GM12891 (cell line): Measurements from ENCODE around the gene PTPRD.

Experiments used
- DNase-seq: peaks from one replicate; pipeline ENCODE4 v3.0.0; 2011; ENCODE audit warnings: low spot score; ENCODE audit not compliant: insufficient read length
- FAIRE-seq: peaks from 2 replicates; lab custom pipeline; 2011; peaks lifted over from hg19 to GRCh38; lab: Jason Lieb, UNC
- PAX5 ChIP-seq: IDR thresholded peaks from 2 replicates; pipeline ENCODE4 v1.6.1; 2011; ENCODE audit warnings: low read length, moderate library complexity, mild to moderate bottlenecking; ENCODE audit not compliant: insufficient read depth, severe bottlenecking
- POLR2A ChIP-seq: IDR thresholded peaks from 2 replicates; pipeline ENCODE4 v1.6.1; 2011; ENCODE audit warnings: low read depth, low read length, control low read depth
- POLR2AphosphoS5 ChIP-seq: IDR thresholded peaks from 2 replicates; pipeline ENCODE4 v1.6.1; 2011; ENCODE audit warnings: low read depth, low read length, control low read depth
- POU2F2 ChIP-seq: IDR thresholded peaks from 2 replicates; pipeline ENCODE4 v1.6.1; 2011; ENCODE audit warnings: low read depth, mild to moderate bottlenecking, control low read depth, low read length, moderate library complexity
- SPI1 ChIP-seq: IDR thresholded peaks from 2 replicates; pipeline ENCODE4 v1.6.1; 2011; ENCODE audit warnings: low read depth, low read length, control low read depth
- TAF1 ChIP-seq: IDR thresholded peaks from 2 replicates; pipeline ENCODE4 v1.6.1; 2011; ENCODE audit warnings: low read depth, low read length, control low read depth

Gene PTPRD

DNA sequence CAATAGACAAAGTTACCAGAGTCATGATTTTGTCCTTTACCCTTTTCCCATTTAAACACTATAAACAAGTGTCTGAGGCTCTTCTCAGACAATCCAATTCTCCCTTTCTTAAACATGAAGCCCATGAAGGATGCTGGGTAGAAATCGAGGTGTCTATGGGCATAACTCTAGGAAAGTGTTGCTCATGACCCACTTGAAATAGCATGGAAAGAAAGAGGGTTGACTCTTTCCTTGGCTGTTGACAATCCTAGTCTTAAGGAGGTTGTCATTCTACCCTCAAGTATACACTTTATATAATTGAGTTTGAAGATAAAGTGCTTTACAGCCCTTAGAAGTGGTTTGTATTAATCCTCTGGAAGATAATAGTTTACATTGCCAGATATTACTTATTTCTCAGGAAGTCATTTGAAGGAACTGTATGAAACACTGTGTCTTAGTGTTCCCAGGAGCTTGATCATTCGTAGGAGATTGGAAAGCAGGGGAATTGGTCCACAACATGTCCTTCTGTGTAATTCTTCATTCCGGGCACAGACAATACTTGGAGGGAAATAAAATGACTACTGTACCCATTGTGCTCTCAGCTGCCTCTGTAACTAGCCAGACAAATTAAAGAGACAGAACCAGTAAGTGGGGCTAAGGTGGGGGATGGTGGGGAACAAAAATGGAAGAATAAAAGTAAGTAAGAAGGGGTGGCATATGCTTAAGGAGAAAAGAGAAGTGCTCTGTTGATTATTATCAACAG is 1734.9 kb downstream of the PTPRD start:
- DNase-seq: no peak
- no peak for FAIRE-seq

DNA sequence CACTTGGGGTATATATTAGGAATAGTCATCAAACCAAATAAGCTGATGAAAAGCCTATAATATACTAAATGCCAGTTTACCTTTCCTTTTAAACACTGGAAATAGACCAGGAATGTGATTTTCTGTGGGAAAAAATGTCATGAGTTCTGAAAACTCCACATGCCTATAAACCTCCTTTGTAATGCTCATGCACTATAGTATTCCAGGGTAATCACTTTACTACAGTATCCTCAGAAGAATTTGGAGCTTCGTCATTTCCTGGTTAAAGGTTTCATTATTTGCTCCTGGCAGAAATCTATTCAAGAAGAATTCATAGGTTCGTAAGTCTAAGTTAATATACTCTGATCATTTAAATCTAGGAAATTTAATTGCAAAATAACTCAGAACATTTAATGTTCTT is 1736.5 kb downstream of the PTPRD start:
- TF ChIP-seq POLR2AphosphoS5 (no peak), PAX5 (no peak), TAF1 (no peak), SPI1 (no peak), POU2F2 (no peak), POLR2A (no peak)
- no peak for DNase-seq
- no peak for FAIRE-seq

More for the DNA sequence above, 1734.9 kb downstream of the PTPRD start:
- TF ChIP-seq POLR2AphosphoS5 (no peak), POU2F2 (no peak)

DNA sequence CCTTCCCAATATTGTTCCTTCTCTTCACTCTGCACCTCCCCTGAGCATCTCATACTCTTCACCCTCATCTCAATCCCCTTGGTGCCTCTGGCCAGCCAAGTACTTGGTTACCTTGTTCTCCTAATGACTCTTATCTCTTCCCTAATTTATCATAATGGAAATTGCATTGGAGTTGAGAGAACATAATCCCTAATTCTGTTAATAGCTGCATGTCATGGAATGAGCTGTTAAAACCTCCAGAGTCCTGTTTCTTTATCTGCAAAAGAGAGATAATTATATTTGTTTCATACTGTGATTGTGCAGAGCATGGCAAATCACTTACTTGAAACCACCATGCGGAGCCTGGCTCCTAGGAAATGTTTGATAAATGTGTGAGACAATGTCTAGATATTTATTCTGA is 1738.3 kb downstream of the PTPRD start:
- DNase-seq (no peak), FAIRE-seq (no peak)
- TF ChIP-seq SPI1 (no peak), POLR2AphosphoS5 (no peak), TAF1 (no peak), POLR2A (no peak), PAX5 (no peak), POU2F2 (no peak)

DNA sequence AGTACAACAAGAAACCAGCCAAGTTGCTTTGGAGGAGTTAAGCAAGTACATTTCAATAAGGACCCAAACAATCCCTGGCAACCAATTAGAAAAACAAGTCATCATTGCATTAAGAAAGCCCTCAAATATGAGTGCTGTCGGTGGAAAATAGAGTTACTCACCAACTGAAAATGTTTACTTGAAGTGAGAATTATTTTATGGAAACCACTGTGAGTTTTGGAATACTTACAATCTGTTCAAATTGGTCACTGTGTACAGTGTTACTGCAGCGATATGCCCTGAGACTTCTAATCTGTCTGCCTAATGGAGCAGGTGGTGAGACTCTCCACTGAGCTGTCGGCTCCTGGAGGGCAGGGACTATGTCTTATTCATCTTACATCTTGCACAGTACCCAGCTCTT is 1740.0 kb downstream of the PTPRD start:
- FAIRE-seq (no peak), DNase-seq (no peak)
- TF ChIP-seq POLR2AphosphoS5 (no peak), TAF1 (no peak), POU2F2 (no peak), SPI1 (no peak), PAX5 (no peak), POLR2A (no peak)

DNA sequence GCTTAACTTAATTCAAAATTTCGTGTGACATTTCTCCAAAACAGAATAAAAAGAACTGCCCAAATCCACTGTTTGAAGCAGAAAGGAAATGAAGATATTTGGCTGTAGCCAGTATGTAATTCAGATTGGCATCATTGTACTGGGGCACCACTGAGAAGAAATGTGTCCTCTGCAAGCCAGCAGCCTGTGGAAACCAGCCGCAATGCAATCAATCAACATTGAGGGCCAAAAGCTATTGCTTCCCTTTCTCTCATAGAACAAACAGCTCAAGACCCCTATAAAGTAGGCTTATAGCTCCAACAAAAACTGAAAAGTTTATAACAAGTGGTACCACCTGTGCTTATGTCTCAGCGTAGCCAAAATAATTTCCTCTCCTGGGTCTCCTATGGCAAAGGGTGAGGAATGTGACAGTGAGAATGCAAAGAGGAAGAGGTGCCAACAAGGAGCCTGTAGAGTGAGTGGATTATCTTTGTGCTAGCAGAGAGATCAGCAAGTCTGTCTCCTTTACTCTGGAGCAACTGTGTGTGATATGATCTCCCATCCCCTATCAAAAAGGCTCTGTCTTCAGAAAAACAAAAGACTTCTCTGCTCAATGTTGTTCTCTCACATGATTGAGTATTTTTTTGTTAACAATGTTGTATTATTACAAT is 1740.9 kb downstream of the PTPRD start:
- TF ChIP-seq PAX5 (no peak), TAF1 (no peak), POU2F2 (no peak), POLR2AphosphoS5 (no peak), POLR2A (no peak), SPI1 (no peak)
- no peak for DNase-seq
- no peak for FAIRE-seq

DNA sequence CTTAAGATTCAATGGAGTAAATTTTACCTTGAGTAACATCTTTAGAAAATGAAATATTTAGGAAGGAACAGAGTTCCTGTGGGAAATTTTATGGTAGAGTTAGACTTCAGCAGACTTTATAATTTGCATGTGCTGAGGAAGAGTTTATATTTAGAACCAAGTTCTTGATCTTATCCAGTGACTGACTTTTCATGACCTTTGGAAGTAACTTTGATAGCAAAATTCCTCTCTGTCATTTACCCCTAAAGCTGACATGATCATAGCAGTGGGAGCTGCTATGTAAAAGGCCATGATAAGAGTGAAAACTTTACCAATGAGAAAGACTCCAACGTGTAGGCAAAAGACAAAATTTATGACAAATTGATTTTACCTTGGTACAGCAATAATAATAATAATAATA is 1741.4 kb downstream of the PTPRD start:
- DNase-seq (no peak), FAIRE-seq (no peak)
- no peak for TF ChIP-seq SPI1
- TF ChIP-seq POLR2AphosphoS5: no peak
- TF ChIP-seq TAF1: no peak
- TF ChIP-seq POLR2A: no peak
- TF ChIP-seq PAX5: no peak
- no peak for TF ChIP-seq POU2F2

DNA sequence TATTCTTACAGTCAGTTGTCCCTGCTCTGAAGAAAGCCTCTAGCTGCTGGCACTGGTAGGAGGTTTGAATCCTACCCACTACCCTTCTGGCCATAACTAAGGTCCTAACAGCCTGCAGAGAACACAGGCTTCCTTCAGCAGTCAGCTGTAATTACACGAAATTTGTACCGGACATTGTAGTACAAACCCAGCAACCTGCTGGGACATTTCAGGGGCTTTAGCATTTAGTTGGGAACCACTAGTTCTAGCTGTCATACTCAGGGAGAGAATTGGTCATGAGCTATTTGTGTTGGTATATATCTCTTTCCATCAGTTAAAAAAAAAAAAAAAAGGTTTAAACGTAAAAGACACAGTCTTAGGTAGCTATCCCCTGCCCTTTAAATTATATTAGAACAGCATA is 1743.0 kb downstream of the PTPRD start:
- FAIRE-seq (no peak), DNase-seq (no peak)
- TF ChIP-seq PAX5: no peak
- no peak for TF ChIP-seq POLR2A
- TF ChIP-seq POLR2AphosphoS5: no peak
- TF ChIP-seq TAF1: no peak
- no peak for TF ChIP-seq SPI1

DNA sequence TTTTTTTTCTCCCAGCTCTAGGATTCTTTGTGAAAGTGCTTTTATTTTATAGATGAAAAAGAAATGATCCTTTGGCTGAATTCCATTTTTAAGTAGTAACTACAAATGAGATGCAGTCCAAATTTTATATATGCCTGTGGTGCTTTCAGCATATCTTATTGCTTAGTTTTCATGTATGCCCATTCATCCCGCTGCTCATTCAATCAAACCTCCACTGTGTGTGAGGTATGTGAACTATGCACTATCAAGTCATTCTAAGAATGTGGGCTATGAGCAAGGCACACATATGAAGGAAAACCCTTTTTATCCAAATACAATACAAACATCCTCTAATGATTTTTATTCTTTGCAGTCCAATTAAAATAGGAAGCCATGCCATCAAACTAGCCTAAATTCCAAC is 1744.2 kb downstream of the PTPRD start:
- TF ChIP-seq TAF1: no peak
- no peak for DNase-seq
- FAIRE-seq: no peak

DNA sequence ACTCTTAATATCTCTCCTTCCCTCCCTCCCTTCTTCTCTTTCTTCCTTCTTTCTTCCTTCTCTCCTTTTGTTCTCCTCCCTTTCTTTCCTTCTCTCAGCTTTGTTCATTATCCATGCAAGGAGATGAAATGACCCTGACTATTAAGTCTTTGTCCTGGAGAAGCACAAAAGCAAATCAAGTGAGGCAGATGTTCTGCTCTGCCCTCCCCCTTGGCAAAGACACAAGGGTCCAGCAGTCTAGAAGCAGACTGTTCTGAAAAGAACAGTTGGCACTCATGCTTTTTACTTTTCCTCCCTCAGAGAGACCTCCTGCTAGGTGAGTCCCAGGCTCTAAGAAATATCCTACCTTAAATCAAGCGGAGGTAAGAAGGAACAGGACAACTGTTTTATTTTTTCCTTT is 1745.7 kb downstream of the PTPRD start:
- TF ChIP-seq SPI1: no peak
- TF ChIP-seq TAF1: no peak
- no peak for TF ChIP-seq POLR2A
- TF ChIP-seq PAX5: no peak
- TF ChIP-seq POLR2AphosphoS5: no peak
- TF ChIP-seq POU2F2: no peak
- FAIRE-seq: no peak
- no peak for DNase-seq

DNA sequence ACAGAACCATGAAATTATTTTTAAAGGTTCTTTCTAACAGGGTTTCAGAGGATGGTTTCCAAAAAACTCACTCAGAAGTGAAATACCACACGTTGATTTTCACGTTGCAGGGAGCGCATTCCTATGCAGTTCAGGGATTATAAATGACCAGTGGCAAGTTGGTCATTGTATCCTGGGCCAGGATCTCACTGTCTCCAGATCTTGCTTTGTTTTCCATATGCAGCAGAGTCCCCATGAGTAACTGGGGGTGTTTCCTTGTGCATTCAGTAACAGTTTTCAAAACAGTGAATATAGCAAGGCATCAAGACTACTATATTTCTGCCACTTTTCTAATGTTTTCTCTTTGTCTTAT is 1748.3 kb downstream of the PTPRD start:
- DNase-seq (no peak), FAIRE-seq (no peak)
- TF ChIP-seq POU2F2: no peak
- no peak for TF ChIP-seq TAF1
- TF ChIP-seq SPI1: no peak
- TF ChIP-seq POLR2AphosphoS5: no peak
- TF ChIP-seq POLR2A: no peak
- TF ChIP-seq PAX5: no peak
